ENCODE results near the gene TEX2.
"Not testable (repeated sequence)": the region's sequence is repeated elsewhere in the genome, so short reads cannot be mapped to it uniquely, and the experiment has no call there.

TEX2 gene

DNA sequence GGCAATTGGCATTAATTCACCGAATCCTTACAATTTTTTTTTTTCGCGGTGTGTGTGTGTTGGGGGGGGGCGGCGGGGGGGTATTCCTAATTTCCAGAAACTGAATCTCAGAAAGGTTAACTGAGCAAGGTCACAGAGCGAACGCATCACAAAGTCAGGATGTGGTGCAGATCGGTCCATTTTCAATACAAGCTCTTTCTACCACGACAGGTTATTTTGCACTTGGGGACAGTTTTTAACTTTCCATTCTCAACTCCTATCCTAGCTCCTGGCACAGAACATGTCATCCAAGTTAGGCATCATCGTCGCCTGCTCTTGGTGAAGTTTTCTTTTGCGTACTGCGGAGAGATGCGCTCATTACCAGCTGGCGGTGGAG lies 117.7 kb downstream of the TEX2 start:
- no peak for DNase-seq (ENCODE audit: low read depth in 2 of 2)

DNA sequence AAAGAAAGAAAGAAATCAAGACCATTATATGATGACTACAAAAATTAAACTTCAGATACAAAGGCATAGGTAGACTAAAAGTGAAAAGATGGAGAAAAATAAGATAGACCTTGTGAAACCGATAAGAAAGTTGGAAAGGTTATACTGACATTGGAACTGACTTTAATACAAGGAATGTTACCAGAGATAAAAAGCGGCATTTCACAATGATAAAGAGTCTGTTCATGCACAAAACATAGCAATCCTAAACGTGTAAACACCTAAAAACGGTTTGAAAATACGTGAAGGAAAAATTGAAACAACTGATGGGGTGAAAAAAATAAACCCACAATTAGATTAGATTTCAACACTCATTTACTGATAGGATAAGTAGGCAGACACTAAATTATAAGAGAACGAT lies 123.5 kb downstream of the TEX2 start:
- no peak for DNase-seq (ENCODE audit: low read depth in 2 of 2)

DNA sequence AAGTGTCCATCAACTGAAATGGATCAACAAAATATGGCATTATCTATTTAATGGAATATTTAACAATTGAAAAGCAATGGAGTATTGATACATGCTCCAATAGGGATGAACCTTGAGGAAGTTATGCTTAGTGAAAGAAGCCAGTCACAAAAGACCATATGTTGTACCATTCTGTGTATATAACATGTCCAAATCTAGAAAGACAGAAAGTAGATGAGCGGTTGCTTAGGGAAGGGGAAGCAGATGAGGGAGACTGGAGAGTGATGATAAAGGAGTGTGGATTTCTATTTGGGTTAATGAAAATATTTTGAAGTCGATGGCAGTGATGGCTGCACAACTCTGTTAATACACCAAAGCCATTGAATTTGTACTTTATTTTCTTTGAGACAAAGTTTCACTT lies 124.6 kb downstream of the TEX2 start:
- no peak for DNase-seq (ENCODE audit: low read depth in 2 of 2)

DNA sequence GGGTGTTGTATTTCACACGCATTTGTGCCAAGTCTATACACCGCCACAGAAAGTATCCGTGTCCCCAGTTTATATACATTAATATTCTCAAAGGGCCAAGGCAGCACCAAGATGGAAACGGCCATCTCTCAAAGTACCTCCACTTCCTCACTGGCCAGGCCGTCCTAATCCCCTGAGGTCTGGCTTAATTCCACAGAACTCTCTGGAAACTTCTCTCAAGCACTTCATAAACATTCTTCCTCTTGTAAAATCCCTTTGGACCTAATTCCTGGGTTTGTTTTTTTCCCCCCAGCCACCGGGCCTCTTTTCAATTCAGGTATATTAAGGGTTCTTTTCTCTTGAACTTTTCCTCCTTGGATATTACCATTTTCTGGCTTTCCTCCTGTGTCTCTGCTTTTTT lies 128.1 kb downstream of the TEX2 start:
- DNase-seq (ENCODE audit: low read depth in 2 of 2): no peak

GRCh38 chr17:64134216-64134970 lies 128.7 kb downstream of the TEX2 start:
- DNase-seq (ENCODE audit: low read depth in 2 of 2): no peak

GRCh38 chr17:64133546-64134215 lies 129.4 kb downstream of the TEX2 start:
- no peak for DNase-seq (ENCODE audit: low read depth in 2 of 2)

DNA sequence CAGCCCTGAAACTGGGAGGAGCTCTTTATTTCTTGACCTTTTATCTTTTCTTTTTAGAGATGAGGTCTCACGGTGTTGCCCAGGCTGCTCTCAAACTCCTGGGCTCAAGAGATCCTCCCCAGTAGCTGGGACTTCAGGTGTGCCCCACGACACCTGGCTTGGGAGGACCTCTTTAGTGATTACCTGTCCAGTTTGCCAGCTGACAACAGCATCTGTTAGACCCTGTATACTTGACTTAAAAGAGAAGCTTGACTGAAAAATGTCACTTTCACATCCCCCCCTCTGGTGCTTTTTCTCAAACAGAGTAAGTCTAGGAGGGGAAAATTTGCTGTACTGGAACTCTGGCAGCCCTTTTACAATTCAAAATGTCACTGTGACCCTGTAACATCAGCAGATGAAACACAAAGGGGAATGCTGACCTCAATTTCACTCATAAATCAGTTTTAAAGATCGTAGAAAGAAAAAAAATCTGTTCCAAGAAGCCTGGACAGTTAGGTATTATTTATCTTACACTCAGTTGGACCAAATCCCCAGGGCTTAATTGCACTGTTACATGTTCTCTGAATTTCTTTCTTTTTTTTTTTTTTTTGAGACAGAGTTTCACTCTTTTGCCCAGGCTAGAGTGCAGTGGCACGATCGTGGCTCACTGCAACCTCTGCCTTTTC lies 131.3 kb downstream of the TEX2 start:
- no peak for DNase-seq (ENCODE audit: low read depth in 2 of 2)

DNA sequence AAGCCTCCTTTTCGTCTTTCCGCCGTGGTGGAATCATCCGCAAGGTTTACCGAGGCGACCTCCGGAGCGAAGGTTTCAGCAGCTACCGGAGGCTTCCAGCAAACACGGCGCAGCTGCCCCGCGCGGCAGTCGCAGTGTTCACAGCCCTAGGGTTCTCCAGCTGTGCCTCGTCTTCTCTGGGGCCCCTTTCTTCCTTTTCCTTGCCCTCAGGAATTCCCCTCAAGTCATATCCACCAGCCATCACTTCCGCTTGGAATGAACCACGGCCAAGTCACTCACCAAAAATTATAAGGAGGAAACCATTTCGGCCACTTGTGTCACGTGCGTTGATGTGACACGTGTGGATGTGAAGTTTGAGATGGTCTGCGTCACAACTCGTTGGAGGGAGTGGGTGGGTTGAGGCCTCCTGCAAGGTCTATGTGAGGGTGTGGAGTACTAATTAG lies 132.5 kb downstream of the TEX2 start:
- DNase-seq (ENCODE audit: low read depth in 2 of 2): peak; percentile 39 to 59

GRCh38 chr17:64129765-64130558 lies 133.1 kb downstream of the TEX2 start, which contains the start of gene ERN1:
Gene ERN1, minus strand, starts transcription at chr17:64130144. Its CDS starts 115 bp downstream, at chr17:64130029.
- DNase-seq (ENCODE audit: low read depth in 2 of 2): peak; percentile 86 to 88

- DNase-seq (ENCODE audit: low read depth in 2 of 2): no peak
Measured at GRCh38 chr17:64129515-64129764, 133.6 kb downstream of the TEX2 start.

DNA sequence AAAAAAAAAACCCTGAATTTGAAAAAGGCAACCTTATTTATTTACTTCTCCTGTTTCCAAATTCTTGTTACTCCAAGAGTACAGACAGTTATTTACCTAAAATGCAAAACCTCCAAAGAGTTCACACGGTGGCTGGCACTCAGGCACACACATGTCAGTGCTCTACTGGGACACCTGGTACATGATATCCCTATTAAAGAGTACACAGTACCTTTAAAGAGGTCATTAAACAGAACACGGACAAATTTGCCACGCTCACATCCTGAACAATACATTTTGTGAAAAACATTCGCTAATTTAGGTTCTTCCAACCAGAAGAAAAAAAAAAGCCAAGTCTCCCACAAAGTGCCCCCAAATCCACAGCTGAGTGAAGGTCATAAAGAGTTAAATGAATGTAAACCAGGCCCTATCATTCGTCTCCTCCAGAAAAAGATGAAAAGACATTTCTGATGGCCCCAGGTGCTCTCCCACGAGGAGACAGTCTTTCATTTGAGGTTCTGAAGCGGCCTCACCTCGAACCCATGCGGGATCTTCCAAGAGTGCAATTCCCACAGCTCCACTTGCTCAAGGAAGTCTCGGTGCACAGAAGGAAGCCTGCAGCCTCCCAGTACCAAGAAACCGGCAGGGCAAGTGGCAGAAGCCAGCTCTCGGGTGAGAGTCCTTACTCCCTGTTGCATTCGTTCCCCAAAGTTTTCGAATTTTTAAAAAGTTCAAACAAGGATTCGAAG lies 134.1 kb downstream of the TEX2 start:
- no peak for DNase-seq (ENCODE audit: low read depth in 2 of 2)

DNA sequence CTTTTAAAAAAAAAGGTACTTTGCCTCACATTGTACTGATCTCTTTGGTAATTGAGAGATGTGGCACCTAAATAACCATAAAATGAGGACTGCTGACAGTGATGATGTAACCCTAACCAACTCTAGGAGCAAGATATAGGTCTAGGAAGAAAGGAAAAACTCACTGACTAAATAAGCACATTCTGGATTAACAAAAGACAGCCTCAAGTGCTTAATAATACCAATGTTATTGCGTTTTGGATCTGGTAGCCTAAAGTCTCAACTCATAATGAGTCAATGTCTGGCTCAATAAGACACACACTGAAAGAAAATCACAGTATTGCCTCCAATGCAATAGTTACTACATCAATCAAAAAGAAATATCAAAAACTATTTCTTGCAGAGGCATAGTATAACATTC lies 136.1 kb downstream of the TEX2 start:
- no peak for DNase-seq (ENCODE audit: low read depth in 2 of 2)

- DNase-seq (ENCODE audit: low read depth in 2 of 2): no peak
Measured at GRCh38 chr17:64125937-64126336, 137.1 kb downstream of the TEX2 start.

DNA sequence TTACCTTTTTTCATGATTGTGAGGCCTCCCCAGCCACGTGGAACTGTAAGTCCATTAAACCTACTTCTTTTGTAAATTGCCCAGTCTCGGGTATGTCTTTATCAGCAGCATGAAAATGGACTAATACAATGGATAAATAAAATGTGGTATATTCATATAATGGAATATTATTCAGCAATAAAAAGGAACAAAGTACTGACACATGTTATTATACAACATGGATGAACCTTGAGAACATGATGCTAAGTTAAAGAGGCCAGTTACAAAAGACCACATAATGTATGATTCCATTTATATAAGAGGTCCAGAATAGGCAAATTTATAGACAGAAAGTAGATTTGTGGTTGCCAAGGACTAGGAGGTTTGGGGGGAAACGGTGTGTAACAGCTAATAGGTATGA lies 138.5 kb downstream of the TEX2 start:
- no peak for DNase-seq (ENCODE audit: low read depth in 2 of 2)

- DNase-seq (ENCODE audit: low read depth in 2 of 2): no peak
Measured at GRCh38 chr17:64123114-64123513, 139.9 kb downstream of the TEX2 start.

DNA sequence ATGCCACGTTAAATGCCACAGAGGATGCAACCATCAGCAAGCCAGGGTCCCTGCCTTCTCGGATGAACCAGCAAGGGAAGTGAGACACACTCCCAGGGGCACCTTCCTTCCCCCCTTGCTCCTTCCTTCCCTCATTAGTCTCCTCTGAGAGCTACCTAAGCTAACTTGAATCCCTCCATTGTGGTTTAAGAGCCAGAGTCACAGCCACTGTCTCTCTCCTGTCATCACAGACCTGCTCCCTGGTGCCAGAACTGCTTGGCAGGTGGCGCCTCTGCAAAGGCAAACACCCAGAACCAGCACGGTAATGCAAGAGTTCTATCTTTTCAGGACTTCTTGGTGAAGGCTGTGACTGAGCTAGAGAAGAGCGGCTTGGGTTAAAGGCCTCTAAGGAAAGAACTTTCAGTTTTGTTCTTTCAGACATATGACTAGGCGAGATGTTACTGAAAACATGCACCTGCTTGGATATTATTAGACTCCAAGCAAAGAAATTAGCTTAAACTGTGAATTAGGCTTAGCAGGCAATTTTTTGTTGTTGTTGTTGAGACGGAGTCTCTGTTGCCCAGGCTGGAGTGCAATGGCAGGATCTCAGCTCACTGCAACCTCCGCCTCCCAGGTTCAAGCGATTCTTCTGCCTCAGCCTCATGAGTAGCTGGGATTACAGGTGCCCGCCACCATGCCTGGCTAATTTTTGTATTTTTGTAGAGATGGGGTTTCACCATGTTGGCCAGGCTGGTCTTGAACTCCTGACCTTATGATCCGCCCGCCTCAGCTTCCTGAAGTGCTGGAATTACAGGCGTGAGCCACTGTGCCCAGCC lies 141.9 kb downstream of the TEX2 start:
- not testable (repeated sequence) for DNase-seq (ENCODE audit: low read depth in 2 of 2)

- no peak for DNase-seq (ENCODE audit: low read depth in 2 of 2)
Measured at GRCh38 chr17:64120159-64120810, 142.8 kb downstream of the TEX2 start.

- no peak for DNase-seq (ENCODE audit: low read depth in 2 of 2)
Measured at GRCh38 chr17:64117981-64118979, 144.8 kb downstream of the TEX2 start.
